ENCODE results near the gene CCDC142. TPM values are rescaled to one million over a fixed set of nuclear protein-coding genes. Genes with fewer than 3 reads are reported as not detected.

The CCDC142 gene
- total and polyA plus RNA-seq, 9 of the 15 experiments (the other 6 are each of a cell fraction or from before 2014, with no cell fraction given) = 0.55 to 11.7 (median 7.2) TPM

GRCh38 chr2:74424995-74425406, 57.8 kb downstream of the CCDC142 start:
- no peaks in the 10 kb centered on the region for H3K9me1 ChIP-seq (ENCODE audit: control insufficient read depth, insufficient read depth, low read length)
- intact Hi-C loops (cut with micrococcal nuclease) = loop anchor here (5.0 kb wide), 1 partner anchor 162 kb away; no protein-coding TSS in a partner anchor
- no peaks in the 10 kb centered on the region for H4K20me1 ChIP-seq (replicated peaks; ENCODE audit: control insufficient read depth, insufficient read depth, low read length)
- ATAC-seq (no peak), FAIRE-seq (no peak), DNase-seq (ENCODE audit: extremely low read depth in 1 of 4, low spot score in 3 of 4) (no peak)
- H3K36me3 ChIP-seq (ENCODE audit: control insufficient read depth, insufficient read depth, low read length) = no peaks in the 10 kb centered on the region
- in situ Hi-C loops (cut with MboI) = no loop called here
- no peak overlapping the region for H3K4me2 ChIP-seq (ENCODE audit: insufficient read depth, low read length)
- H3K27me3 ChIP-seq (ENCODE audit: control insufficient read depth in 2 of 2, insufficient read depth in 2 of 2, low read length in 2 of 2) = peaks cover 2 to 8% of the 10 kb centered on the region in 2 experiments; a peak in 2 of 5 replicates
- H3K27ac ChIP-seq (ENCODE audit: extremely low read depth, low read depth, low read length) = no peak overlapping the region
- WGBS (ENCODE audit: insufficient coverage, low coverage, missing lambda C conversion rate) = 30% methylated on average over 5 of the region's 5 CpGs
- H3K4me1 ChIP-seq (replicated peaks in 1 of 2; ENCODE audit: control insufficient read depth in 2 of 2, insufficient read depth in 2 of 2, low read length in 2 of 2) = peaks cover 5 to 27% of the 10 kb centered on the region in 2 experiments; a peak in 3 of 5 replicates
- H3K4me3 ChIP-seq = no peak overlapping the region
- BruUV-seq (replicated peaks) = no TSS peak
- no peaks in the 10 kb centered on the region for H3K79me2 ChIP-seq (ENCODE audit: control insufficient read depth, insufficient read depth, low read length)
- H2AFZ ChIP-seq (ENCODE audit: low read depth, low read length) = no peak overlapping the region
- H3K9ac ChIP-seq (ENCODE audit: insufficient read depth in 1 of 2, low read depth in 2 of 2, low read length in 2 of 2) = no peak overlapping the region
- CTCF ChIA-PET (ENCODE audit: low intra/inter-chr PET ratio) = no interaction called here
- POLR2A ChIA-PET = interaction anchor here (0.7 to 2.1 kb wide), 3 partner anchors 16 to 604 kb away, joined by 3 to 5 read pairs (median 3); no protein-coding TSS in a partner anchor
- no peaks in the 10 kb centered on the region for H3K9me3 ChIP-seq (replicated peaks; ENCODE audit: control insufficient read depth, insufficient read depth, low read depth, low read length)
- no peak for TF ChIP-seq ZNF717 (CRISPR knock-in tag; IDR thresholded peaks at IDR 0.05)
- no peak for TF ChIP-seq RFX7 (CRISPR knock-in tag; IDR thresholded peaks at IDR 0.05)
- TF ChIP-seq ATF2 (CRISPR knock-in tag; IDR thresholded peaks at IDR 0.05) = no peak
- TF ChIP-seq TCF3 (CRISPR knock-in tag; IDR thresholded peaks at IDR 0.05) = no peak
- no peak for TF ChIP-seq ARID3A (IDR thresholded peaks at IDR 0.05; ENCODE audit: borderline replicate concordance, low read depth, low read length)
- TF ChIP-seq ETS1 (conservative IDR thresholded peaks at IDR 0.05; ENCODE audit: control insufficient read depth, low read depth, low read length) = no peak
- TF ChIP-seq SAFB2 (IDR thresholded peaks at IDR 0.05; ENCODE audit: borderline replicate concordance, low read depth, low read length, severe bottlenecking) = no peak
- TF ChIP-seq CBFB (CRISPR knock-in tag; IDR thresholded peaks at IDR 0.05) = no peak
- TF ChIP-seq RB1 (IDR thresholded peaks at IDR 0.05; ENCODE audit: low read depth) = no peak
- TF ChIP-seq ZNF354B (CRISPR knock-in tag; IDR thresholded peaks at IDR 0.05) = no peak
- no peak for TF ChIP-seq NCOA6 (IDR thresholded peaks at IDR 0.05)
- TF ChIP-seq TFAP4 (CRISPR knock-in tag; IDR thresholded peaks at IDR 0.05; ENCODE audit: borderline replicate concordance) = no peak
- TF ChIP-seq NCOA2 (IDR thresholded peaks at IDR 0.05; ENCODE audit: partially characterized antibody in 2 of 2) = no peak
- no peak for TF ChIP-seq RUNX1 (IDR thresholded peaks at IDR 0.05; ENCODE audit: low read depth)
- TF ChIP-seq TEAD2 (tag; IDR thresholded peaks at IDR 0.05) = no peak

All from K562 (cell line).